SK-N-MC (cell line): ENCODE results near the gene ITPKB.
A peak's percentile ranks its signal among the peaks of the same experiment; 100 is the strongest.

Experiments used
- EZH2 ChIP-seq: fragments of 200-600 bp; sonication (generic); IDR thresholded peaks from one replicate; pipeline ENCODE4 v1.6.1; 2017; ENCODE audit warnings: antibody characterized with exemption
- FOXP2 ChIP-seq: optimal IDR thresholded peaks from 2 replicates; pipeline ENCODE3; 2011; ENCODE audit warnings: mild to moderate bottlenecking, moderate library complexity; ENCODE audit not compliant: insufficient read depth; ENCODE audit errors: extremely low read length, control extremely low read depth
- POLR2AphosphoS5 ChIP-seq: IDR thresholded peaks from 2 replicates; pipeline ENCODE4 v1.6.1; 2012; ENCODE audit warnings: mild to moderate bottlenecking, low read depth, low read length, borderline replicate concordance

DNA sequence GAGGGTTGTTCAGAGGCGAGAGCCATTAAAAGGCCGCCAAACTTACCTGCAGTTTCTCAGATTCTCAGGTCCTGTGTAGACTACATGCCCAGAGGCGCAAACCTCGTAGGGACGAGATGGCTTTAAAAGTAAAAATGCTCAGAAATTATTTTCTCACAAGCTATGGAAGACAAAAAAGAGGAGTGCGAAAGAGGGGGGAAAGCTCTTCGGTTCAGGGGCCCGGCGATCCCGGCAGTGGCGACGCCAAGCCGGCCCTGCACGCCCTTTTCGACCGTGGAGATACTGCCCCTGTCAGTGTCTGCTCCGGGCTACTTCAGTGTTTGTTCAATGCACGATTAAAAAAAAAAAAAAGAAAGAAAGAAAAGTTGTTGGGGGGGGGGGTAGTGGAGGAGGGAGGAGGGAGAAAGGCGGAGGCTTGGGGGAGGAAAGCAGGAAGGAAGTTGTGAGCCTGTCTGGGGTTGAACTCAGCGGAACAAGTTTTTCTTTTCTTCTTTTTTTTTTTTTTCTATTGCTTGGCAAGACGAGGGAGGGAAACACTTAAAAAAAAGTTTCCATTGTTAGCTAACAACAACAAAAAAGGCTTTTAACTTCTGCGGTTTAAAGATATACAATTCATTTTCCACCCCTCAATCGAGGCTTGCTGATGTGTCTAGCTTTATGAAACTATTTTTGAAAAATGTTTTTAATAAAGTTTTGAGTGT, at the start of gene ITPKB:
- peak; percentile 55 for TF ChIP-seq POLR2AphosphoS5
- no peak for TF ChIP-seq EZH2
- TF ChIP-seq FOXP2: no peak
